PC-9 (cell line): Measurements from ENCODE around the gene PLEKHA5. TPM values are rescaled to one million over a fixed set of nuclear protein-coding genes. Genes with fewer than 3 reads are reported as not detected.

Source experiments
- BruUV-seq: library from RNA; stranded (reverse); fragments of 400-500 nt; replicated peaks from 2 replicates; lab custom pipeline; 2021; lab: Mats Ljungman, UMichigan
- CTCF ChIA-PET: fragments of 300-600 bp; sonication (Branson Sonifier 250); formaldehyde crosslinking; loops from one replicate; lab custom pipeline; 2022; ENCODE audit warnings: antibody characterized with exemption; lab: Charles Lee
- POLR2A ChIA-PET: fragments of 300-600 bp; sonication (Branson Sonifier 250); formaldehyde crosslinking; loops from one replicate; lab custom pipeline; 2022; ENCODE audit warnings: antibody characterized with exemption; ENCODE audit not compliant: unreplicated experiment; lab: Charles Lee
- DNase-seq, 2 experiments: peaks; one replicate each; pipeline versions ENCODE4 v3.0.0 to v3.0.0-alpha.2; 2015 to 2022; ENCODE audit warnings: mixed read lengths in 1 of 2
- H2AFZ ChIP-seq: fragments of 200-600 bp; sonication (generic); 2 replicates; pipeline ENCODE4 v1.8.1; 2017; ENCODE audit warnings: antibody characterized with exemption
- H3F3A ChIP-seq: fragments of 200-600 bp; sonication (generic); 2 replicates; pipeline ENCODE4 v1.8.1; 2017; ENCODE audit warnings: antibody characterized with exemption, mild to moderate bottlenecking, low read depth; ENCODE audit not compliant: insufficient read depth
- H3K27ac ChIP-seq: fragments of 200-600 bp; sonication (generic); 2 replicates; pipeline ENCODE4 v1.6.1; 2016; ENCODE audit warnings: mixed run types
- H3K27me3 ChIP-seq: fragments of 200-600 bp; sonication (generic); 2 replicates; pipeline ENCODE4 v1.6.1; 2016; ENCODE audit warnings: low read depth, mixed run types; ENCODE audit not compliant: insufficient read depth
- H3K36me3 ChIP-seq: fragments of 200-600 bp; sonication (generic); 2 replicates; pipeline ENCODE4 v1.6.1; 2016; ENCODE audit warnings: low read depth, mixed run types
- H3K4me1 ChIP-seq: fragments of 200-600 bp; sonication (generic); replicated peaks from 2 replicates; pipeline ENCODE4 v1.6.1; 2016; ENCODE audit warnings: mixed run types; ENCODE audit not compliant: insufficient read depth
- H3K4me2 ChIP-seq: fragments of 200-600 bp; sonication (generic); 2 replicates; pipeline ENCODE4 v1.6.1; 2017; ENCODE audit warnings: mixed run types
- H3K4me3 ChIP-seq: fragments of 200-600 bp; sonication (generic); 2 replicates; pipeline ENCODE4 v1.6.1; 2016; ENCODE audit warnings: mixed run types
- H3K79me2 ChIP-seq: fragments of 200-600 bp; sonication (generic); 2 replicates; pipeline ENCODE4 v1.6.1; 2017; ENCODE audit warnings: low read depth, mixed run types
- H3K9me2 ChIP-seq: fragments of 200-600 bp; sonication (generic); 2 replicates; pipeline ENCODE4 v1.8.1; 2017; ENCODE audit warnings: mild to moderate bottlenecking; ENCODE audit not compliant: insufficient read depth
- H3K9me3 ChIP-seq: fragments of 200-600 bp; sonication (generic); 2 replicates; pipeline ENCODE4 v1.8.1; 2016; ENCODE audit warnings: low read depth; ENCODE audit not compliant: insufficient read depth
- H4K20me1 ChIP-seq: fragments of 200-600 bp; sonication (generic); 2 replicates; pipeline ENCODE4 v1.8.1; 2017; ENCODE audit not compliant: insufficient read depth
- CTCF ChIP-seq: fragments of 200-600 bp; sonication (generic); conservative IDR thresholded peaks from 2 replicates; pipeline ENCODE4 v1.6.1; 2017; ENCODE audit warnings: mixed run types, antibody characterized with exemption, mild to moderate bottlenecking, moderate library complexity
- EZH2 ChIP-seq: fragments of 200-600 bp; sonication (generic); IDR thresholded peaks from 2 replicates; pipeline ENCODE4 v1.8.0; 2017; ENCODE audit warnings: antibody characterized with exemption, low read depth
- intact Hi-C: fragments of 100-400 bp; cut with micrococcal nuclease; formaldehyde crosslinking; loops from one replicate; pipeline ENCODE4 v1.10.0; 2022; ENCODE audit not compliant: unreplicated experiment
- total RNA-seq: library from RNA; stranded (reverse); gene quantifications from 2 replicates; pipeline ENCODE4 v1.2.3, GENCODE V29; 2021

PLEKHA5 gene
- total RNA-seq, 1 experiment from 2014 or later, result 54.1 TPM

- Histone ChIP-seq H2AFZ (no peak overlapping the region), H4K20me1 (no peaks in the 10 kb centered on the region), H3K9me2 (no peaks in the 10 kb centered on the region), H3K4me1 (peaks cover 8% of the 10 kb centered on the region), H3K9me3 (no peaks in the 10 kb centered on the region), H3K27ac (no peak overlapping the region), H3F3A (0 out of 2 replicates have a peak, but pooled peaks cover 4% of the 10 kb centered on the region), H3K4me3 (no peak overlapping the region), H3K4me2 (no peak overlapping the region), H3K79me2 (peaks cover 3% of the 10 kb centered on the region; the same call in 1 of the 2 replicates), H3K36me3 (no peaks in the 10 kb centered on the region), H3K27me3 (no peaks in the 10 kb centered on the region)
- TF ChIP-seq EZH2 (no peak), CTCF (no peak)
- ChIA-PET POLR2A (no interaction called here), CTCF (no interaction called here)
- DNase-seq, result no peak
- intact Hi-C loops, result no loop called here
- no TSS peak for BruUV-seq
Measured at GRCh38 chr12:19199332-19199731, 69.8 kb downstream of the PLEKHA5 start.

- no peaks in the 10 kb centered on the region for H3K36me3 ChIP-seq
- CTCF ChIA-PET, result interaction anchor here (1.0 kb wide), 1 partner anchor 14 kb away, joined by 3 read pairs; no protein-coding TSS in a partner anchor
- BruUV-seq, result no TSS peak
- no peaks in the 10 kb centered on the region for H3K27me3 ChIP-seq
- peaks cover 3% of the 10 kb centered on the region; the same call in 1 of the 2 replicates for H3K79me2 ChIP-seq
- no peaks in the 10 kb centered on the region for H3K9me3 ChIP-seq
- no peaks in the 10 kb centered on the region for H3K9me2 ChIP-seq
- H2AFZ ChIP-seq, result no peak overlapping the region
- no peaks in the 10 kb centered on the region for H4K20me1 ChIP-seq
- intact Hi-C loops, result no loop called here
- TF ChIP-seq CTCF (no peak), EZH2 (no peak)
- no peak overlapping the region for H3K4me3 ChIP-seq
- 0 out of 2 replicates have a peak, but pooled peaks cover 4% of the 10 kb centered on the region for H3F3A ChIP-seq
- no peak for DNase-seq
- no peak overlapping the region for H3K27ac ChIP-seq
- H3K4me1 ChIP-seq, result peaks cover 8% of the 10 kb centered on the region
- POLR2A ChIA-PET, result no interaction called here
- no peak overlapping the region for H3K4me2 ChIP-seq
Measured at GRCh38 chr12:19200261-19200660, 70.7 kb downstream of the PLEKHA5 start.

- Histone ChIP-seq H3K27ac (no peak overlapping the region), H3K36me3 (no peaks in the 10 kb centered on the region), H2AFZ (no peak overlapping the region), H3K9me2 (no peaks in the 10 kb centered on the region), H3K4me3 (no peak overlapping the region), H3K4me2 (no peak overlapping the region), H3K9me3 (no peaks in the 10 kb centered on the region), H3F3A (0 out of 2 replicates have a peak, but pooled peaks cover 4% of the 10 kb centered on the region), H3K4me1 (peaks cover 8% of the 10 kb centered on the region), H3K79me2 (peaks cover 3% of the 10 kb centered on the region; the same call in 1 of the 2 replicates), H4K20me1 (no peaks in the 10 kb centered on the region), H3K27me3 (no peaks in the 10 kb centered on the region)
- POLR2A ChIA-PET, result no interaction called here
- DNase-seq, result no peak
- intact Hi-C loops, result no loop called here
- CTCF ChIA-PET, result no interaction called here
- no TSS peak for BruUV-seq
- TF ChIP-seq CTCF (no peak), EZH2 (no peak)
Measured at GRCh38 chr12:19201661-19202060, 72.1 kb downstream of the PLEKHA5 start.
